Neural progenitor cell (in vitro differentiated cells): ENCODE results near the gene FNDC11. TPM values are rescaled to one million over a fixed set of nuclear protein-coding genes. Genes with fewer than 3 reads are reported as not detected.

Experiments used
- DNase-seq: peaks from one replicate; pipeline ENCODE4 v3.0.0-alpha.2; 2016; ENCODE audit warnings: low spot score
- H2AFZ ChIP-seq: fragments of 200-600 bp; sonication (generic); replicated peaks from 2 replicates; pipeline ENCODE4 v1.6.1; 2016; ENCODE audit warnings: antibody characterized with exemption
- H3F3A ChIP-seq: fragments of 200-600 bp; sonication (generic); 2 replicates; pipeline ENCODE4 v1.6.1; 2016; ENCODE audit warnings: antibody characterized with exemption, low read depth
- H3K27ac ChIP-seq: fragments of 200-600 bp; sonication (generic); 2 replicates; pipeline ENCODE4 v1.5.1; 2016; ENCODE audit warnings: mild to moderate bottlenecking
- H3K27me3 ChIP-seq: fragments of 200-600 bp; sonication (generic); 2 replicates; pipeline ENCODE4 v1.6.1; 2016; ENCODE audit warnings: mild to moderate bottlenecking, moderate library complexity
- H3K36me3 ChIP-seq: fragments of 200-600 bp; sonication (generic); 2 replicates; pipeline ENCODE4 v1.5.1; 2016
- H3K4me1 ChIP-seq: fragments of 200-600 bp; sonication (generic); 2 replicates; pipeline ENCODE4 v1.6.1; 2016; ENCODE audit warnings: mixed run types
- H3K4me2 ChIP-seq: fragments of 200-600 bp; sonication (generic); 2 replicates; pipeline ENCODE4 v1.6.1; 2016
- H3K4me3 ChIP-seq: fragments of 200-600 bp; sonication (generic); 2 replicates; pipeline ENCODE4 v1.5.1; 2016
- H3K79me2 ChIP-seq: fragments of 200-600 bp; sonication (generic); 2 replicates; pipeline ENCODE4 v1.6.1; 2016; ENCODE audit warnings: low read depth
- H3K9ac ChIP-seq: fragments of 200-600 bp; sonication (generic); 2 replicates; pipeline ENCODE4 v1.6.1; 2016
- H3K9me3 ChIP-seq: fragments of 200-600 bp; sonication (generic); 2 replicates; pipeline ENCODE4 v1.5.1; 2016; ENCODE audit warnings: low read depth
- H4K20me1 ChIP-seq: fragments of 200-600 bp; sonication (generic); 2 replicates; pipeline ENCODE4 v1.6.1; 2016; ENCODE audit warnings: low read depth
- H3K27ac Mint-ChIP-seq: 3 replicates; pipeline ENCODE4 v1.8.0; 2021; ENCODE audit warnings: mixed read lengths
- H3K27me3 Mint-ChIP-seq: 2 replicates; pipeline ENCODE4 v1.8.0; 2022; ENCODE audit warnings: low read depth, mild to moderate bottlenecking, inconsistent platforms, moderate library complexity, mixed read lengths; ENCODE audit not compliant: insufficient read depth
- H3K36me3 Mint-ChIP-seq: 3 replicates; pipeline ENCODE4 v1.8.0; 2021; ENCODE audit warnings: mixed read lengths
- H3K4me1 Mint-ChIP-seq: 3 replicates; pipeline ENCODE4 v1.8.0; 2021; ENCODE audit warnings: mixed read lengths
- H3K4me3 Mint-ChIP-seq: 3 replicates; pipeline ENCODE4 v1.8.0; 2021; ENCODE audit warnings: mild to moderate bottlenecking, moderate library complexity, mixed read lengths
- H3K9me3 Mint-ChIP-seq: 3 replicates; pipeline ENCODE4 v1.8.0; 2020; ENCODE audit warnings: mixed read lengths
- EZH2 ChIP-seq: fragments of 200-600 bp; sonication (generic); IDR thresholded peaks from 2 replicates; pipeline ENCODE4 v1.6.1; 2017; ENCODE audit warnings: antibody characterized with exemption, mild to moderate bottlenecking, moderate library complexity
- EZH2phosphoT487 ChIP-seq: fragments of 200-600 bp; sonication (generic); IDR thresholded peaks from 2 replicates; pipeline ENCODE4 v1.6.1; 2017; ENCODE audit warnings: antibody characterized with exemption
- total RNA-seq: library from RNA; depleted of rRNA; stranded (reverse); fragments of >200 nt; gene quantifications from 2 replicates; pipeline ENCODE4 v1.2.3, GENCODE V29; 2015; ENCODE audit warnings: low replicate concordance
- TF ChIP-seq, protein P1 (sequence below): fragments of 200-600 bp; sonication (generic); IDR thresholded peaks from 2 replicates; pipeline ENCODE4 v1.5.1; 2017; ENCODE audit warnings: antibody characterized with exemption, mild to moderate bottlenecking

FNDC11 gene
- total RNA-seq, 1 donor from 2014 or later, result 0.39 TPM

- Histone ChIP-seq H3K27me3 (no peaks in the 10 kb centered on the region), H3K79me2 (no peaks in the 10 kb centered on the region), H4K20me1 (no peaks in the 10 kb centered on the region), H3K4me1 (no peaks in the 10 kb centered on the region), H3K27ac (no peak overlapping the region), H3K4me3 (no peak overlapping the region), H3K9ac (no peak overlapping the region), H3K4me2 (no peak overlapping the region), H3K9me3 (no peaks in the 10 kb centered on the region), H2AFZ (no peak overlapping the region), H3F3A (no peaks in the 10 kb centered on the region), H3K36me3 (no peaks in the 10 kb centered on the region)
- Mint-ChIP-seq H3K36me3 (peaks cover 18% of the 10 kb centered on the region), H3K27me3 (peaks cover 3% of the 10 kb centered on the region), H3K9me3 (no peaks in the 10 kb centered on the region), H3K4me1 (peaks cover 8% of the 10 kb centered on the region), H3K4me3 (no peak overlapping the region), H3K27ac (no peak overlapping the region)
- no peak for TF ChIP-seq EZH2phosphoT487
- TF ChIP-seq EZH2, result no peak
- TF ChIP-seq, protein P1, sequence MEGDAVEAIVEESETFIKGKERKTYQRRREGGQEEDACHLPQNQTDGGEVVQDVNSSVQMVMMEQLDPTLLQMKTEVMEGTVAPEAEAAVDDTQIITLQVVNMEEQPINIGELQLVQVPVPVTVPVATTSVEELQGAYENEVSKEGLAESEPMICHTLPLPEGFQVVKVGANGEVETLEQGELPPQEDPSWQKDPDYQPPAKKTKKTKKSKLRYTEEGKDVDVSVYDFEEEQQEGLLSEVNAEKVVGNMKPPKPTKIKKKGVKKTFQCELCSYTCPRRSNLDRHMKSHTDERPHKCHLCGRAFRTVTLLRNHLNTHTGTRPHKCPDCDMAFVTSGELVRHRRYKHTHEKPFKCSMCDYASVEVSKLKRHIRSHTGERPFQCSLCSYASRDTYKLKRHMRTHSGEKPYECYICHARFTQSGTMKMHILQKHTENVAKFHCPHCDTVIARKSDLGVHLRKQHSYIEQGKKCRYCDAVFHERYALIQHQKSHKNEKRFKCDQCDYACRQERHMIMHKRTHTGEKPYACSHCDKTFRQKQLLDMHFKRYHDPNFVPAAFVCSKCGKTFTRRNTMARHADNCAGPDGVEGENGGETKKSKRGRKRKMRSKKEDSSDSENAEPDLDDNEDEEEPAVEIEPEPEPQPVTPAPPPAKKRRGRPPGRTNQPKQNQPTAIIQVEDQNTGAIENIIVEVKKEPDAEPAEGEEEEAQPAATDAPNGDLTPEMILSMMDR, result no peak
- no peak for DNase-seq
These were observed 37.9 kb downstream of the FNDC11 start for GRCh38 chr20:63591786-63592355.

DNA sequence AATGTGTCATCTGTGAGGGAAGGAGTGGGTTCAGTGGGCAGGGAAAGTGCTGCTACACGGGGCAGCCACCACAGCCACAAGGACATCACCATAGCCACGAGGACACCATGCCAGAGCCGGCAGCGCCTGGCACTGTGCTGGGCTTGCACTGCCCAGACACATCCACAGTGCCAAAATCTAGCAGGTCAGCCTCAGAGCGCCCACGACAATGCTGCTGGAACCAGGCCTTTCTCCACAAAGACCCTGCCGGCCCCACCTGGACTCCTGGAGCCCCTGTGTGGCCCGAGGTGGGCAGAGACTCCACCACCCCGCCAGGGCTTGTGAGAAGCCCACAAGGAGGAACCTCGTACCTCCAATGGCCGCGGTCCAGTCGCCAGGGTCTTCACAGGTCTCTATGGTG lies 38.7 kb downstream of the FNDC11 start:
- no peaks in the 10 kb centered on the region for H3F3A ChIP-seq
- no peak overlapping the region for H3K27ac ChIP-seq
- no peaks in the 10 kb centered on the region for H3K4me1 ChIP-seq
- Mint-ChIP-seq H3K27me3 (no peaks in the 10 kb centered on the region), H3K4me3 (no peak overlapping the region), H3K9me3 (no peaks in the 10 kb centered on the region), H3K36me3 (peaks cover 18% of the 10 kb centered on the region), H3K4me1 (peaks cover 2% of the 10 kb centered on the region), H3K27ac (no peak overlapping the region)
- H3K9ac ChIP-seq, result no peak overlapping the region
- H3K36me3 ChIP-seq, result no peaks in the 10 kb centered on the region
- no peaks in the 10 kb centered on the region for H4K20me1 ChIP-seq
- H3K9me3 ChIP-seq, result no peaks in the 10 kb centered on the region
- no peak overlapping the region for H3K4me3 ChIP-seq
- TF ChIP-seq, protein P1, result no peak
- TF ChIP-seq EZH2 (no peak), EZH2phosphoT487 (no peak)
- no peaks in the 10 kb centered on the region for H3K79me2 ChIP-seq
- DNase-seq, result no peak
- no peak overlapping the region for H3K4me2 ChIP-seq
- H2AFZ ChIP-seq, result no peak overlapping the region
- H3K27me3 ChIP-seq, result no peaks in the 10 kb centered on the region

- Histone ChIP-seq H3K4me2 (no peak overlapping the region), H3K4me3 (no peak overlapping the region), H2AFZ (no peak overlapping the region), H3K36me3 (no peaks in the 10 kb centered on the region), H3K4me1 (no peaks in the 10 kb centered on the region), H3K9me3 (no peaks in the 10 kb centered on the region), H4K20me1 (no peaks in the 10 kb centered on the region), H3K27ac (no peak overlapping the region), H3K27me3 (no peaks in the 10 kb centered on the region), H3F3A (no peaks in the 10 kb centered on the region), H3K9ac (no peak overlapping the region), H3K79me2 (no peaks in the 10 kb centered on the region)
- Mint-ChIP-seq H3K36me3 (peaks cover 17% of the 10 kb centered on the region), H3K4me3 (no peak overlapping the region), H3K9me3 (no peaks in the 10 kb centered on the region), H3K4me1 (no peaks in the 10 kb centered on the region), H3K27me3 (peaks cover under 1% of the 10 kb centered on the region), H3K27ac (no peak overlapping the region)
- TF ChIP-seq, protein P1, result no peak
- TF ChIP-seq EZH2phosphoT487, result no peak
- no peak for TF ChIP-seq EZH2
- no peak for DNase-seq
These were observed 40.1 kb downstream of the FNDC11 start for GRCh38 chr20:63594043-63594561.
